Memory B cell (primary cell): ENCODE measurements around the gene TMEM178A.

Experiments used
- ATAC-seq: fragments of 150-1000 bp; cut with Tn5 transposase; 2 replicates; pipeline ENCODE4 v1.10.0; 2021; ENCODE audit warnings: low read depth, mild to moderate bottlenecking, moderate library complexity
- DNase-seq, 2 donors: peaks; one replicate each; pipeline ENCODE4 v3.0.0; 2022; ENCODE audit warnings: low spot score in 2 of 2
- H3K27ac Mint-ChIP-seq: one replicate; pipeline ENCODE4 v1.8.0; 2022; ENCODE audit warnings: mild to moderate bottlenecking, moderate library complexity, mixed read lengths
- H3K27me3 Mint-ChIP-seq: one replicate; pipeline ENCODE4 v1.8.0; 2022; ENCODE audit warnings: mixed read lengths
- H3K36me3 Mint-ChIP-seq: one replicate; pipeline ENCODE4 v1.8.0; 2022; ENCODE audit warnings: mild to moderate bottlenecking, mixed read lengths
- H3K4me1 Mint-ChIP-seq: one replicate; pipeline ENCODE4 v1.8.0; 2022; ENCODE audit warnings: mixed read lengths
- H3K4me3 Mint-ChIP-seq: one replicate; pipeline ENCODE4 v1.8.0; 2022; ENCODE audit warnings: mild to moderate bottlenecking, moderate library complexity, mixed read lengths
- H3K9me3 Mint-ChIP-seq: one replicate; pipeline ENCODE4 v1.8.0; 2022; ENCODE audit warnings: mixed read lengths

Gene TMEM178A

DNA sequence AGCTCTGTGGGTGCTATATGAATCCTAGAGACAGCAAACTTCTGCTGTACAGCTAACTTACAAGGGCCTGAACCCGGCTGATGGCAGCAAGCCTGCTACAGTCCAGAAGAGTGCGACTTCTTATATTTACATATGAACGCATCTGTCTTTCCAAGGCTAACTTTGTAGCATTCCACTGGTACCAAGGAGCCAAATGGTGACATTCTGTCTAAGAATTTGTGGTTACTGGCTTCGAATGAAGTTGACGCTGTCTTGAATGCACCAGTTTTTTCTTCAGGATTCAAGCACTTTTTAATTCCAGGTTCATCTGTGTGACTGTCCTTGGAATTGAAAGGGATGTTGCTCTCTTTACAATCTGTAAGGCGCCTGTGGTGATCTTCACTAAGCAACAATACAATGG is 70.9 kb downstream of the TMEM178A start:
- Mint-ChIP-seq H3K9me3 (no peaks in the 10 kb centered on the region), H3K4me1 (no peaks in the 10 kb centered on the region), H3K36me3 (peaks cover 37% of the 10 kb centered on the region), H3K27ac (no peak overlapping the region), H3K4me3 (no peak overlapping the region), H3K27me3 (no peaks in the 10 kb centered on the region)
- ATAC-seq (no peak), DNase-seq (no peak)

DNA sequence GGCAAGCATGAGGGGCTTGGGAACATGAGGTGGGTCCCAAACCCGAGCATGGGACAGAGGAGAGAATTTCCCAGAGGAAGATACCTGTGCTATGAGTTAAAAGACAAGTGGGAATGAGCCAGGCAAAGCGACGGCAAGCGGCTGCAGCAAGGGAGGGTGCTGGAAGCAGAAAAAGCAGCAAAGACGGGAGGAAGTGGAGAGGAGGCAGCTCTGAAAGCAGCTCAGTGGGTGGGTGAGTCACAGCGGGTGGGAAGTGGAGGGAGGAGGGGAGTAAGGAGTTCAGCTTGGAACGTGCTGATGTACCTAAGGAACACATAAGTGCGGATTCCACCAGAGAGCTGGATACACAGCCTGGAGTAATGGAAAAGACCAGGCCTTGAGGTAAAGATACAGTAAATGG is 71.9 kb downstream of the TMEM178A start:
- Mint-ChIP-seq H3K27ac (no peak overlapping the region), H3K36me3 (peaks cover 40% of the 10 kb centered on the region), H3K27me3 (no peaks in the 10 kb centered on the region), H3K4me3 (no peak overlapping the region), H3K4me1 (no peaks in the 10 kb centered on the region), H3K9me3 (no peaks in the 10 kb centered on the region)
- no peak for ATAC-seq
- no peak for DNase-seq

DNA sequence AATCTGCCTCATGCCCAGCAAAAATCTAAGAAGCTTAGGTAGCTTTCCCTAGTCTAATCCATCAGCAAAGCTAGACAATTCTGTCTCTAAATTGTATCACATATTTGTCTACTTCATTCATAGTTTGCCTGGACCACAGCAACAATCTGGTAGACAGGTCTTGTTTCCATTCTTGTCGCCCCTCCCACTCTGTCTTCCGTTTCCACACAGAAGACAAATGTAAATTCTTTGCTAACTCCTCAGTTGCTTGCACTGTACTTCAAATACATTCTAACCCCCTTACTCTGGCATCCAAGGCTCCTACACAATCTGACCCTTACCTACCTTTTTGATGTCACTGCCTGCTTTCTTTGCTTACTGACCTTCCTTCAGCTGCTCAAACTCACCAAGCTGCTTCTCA is 73.2 kb downstream of the TMEM178A start:
- H3K27ac Mint-ChIP-seq: no peak overlapping the region
- H3K4me1 Mint-ChIP-seq: no peaks in the 10 kb centered on the region
- peaks cover 42% of the 10 kb centered on the region for H3K36me3 Mint-ChIP-seq
- H3K9me3 Mint-ChIP-seq: no peaks in the 10 kb centered on the region
- no peak for ATAC-seq
- no peak for DNase-seq
- H3K27me3 Mint-ChIP-seq: no peaks in the 10 kb centered on the region
- H3K4me3 Mint-ChIP-seq: no peak overlapping the region

DNA sequence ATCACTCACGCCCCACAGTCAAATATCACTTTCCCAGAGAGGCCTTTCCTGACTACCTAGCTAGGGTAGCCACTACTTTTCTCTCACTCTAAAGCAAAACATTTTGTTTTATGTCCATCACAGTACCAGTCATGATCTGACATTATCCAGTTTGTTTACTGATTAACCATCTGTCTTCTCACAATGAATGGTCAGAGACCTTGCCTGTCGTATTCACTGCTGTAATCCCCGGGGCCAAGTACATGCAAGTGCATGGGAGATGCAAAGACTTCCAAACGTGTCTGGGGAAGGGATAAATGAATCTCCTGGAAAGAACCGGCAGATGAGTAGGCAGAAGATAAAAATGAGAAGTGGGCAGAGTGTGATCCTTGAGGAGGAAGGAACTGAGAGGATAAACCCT is 73.7 kb downstream of the TMEM178A start:
- Mint-ChIP-seq H3K27me3 (no peaks in the 10 kb centered on the region), H3K36me3 (peaks cover 37% of the 10 kb centered on the region), H3K4me3 (no peak overlapping the region), H3K4me1 (no peaks in the 10 kb centered on the region), H3K9me3 (no peaks in the 10 kb centered on the region), H3K27ac (no peak overlapping the region)
- no peak for DNase-seq
- ATAC-seq: no peak

DNA sequence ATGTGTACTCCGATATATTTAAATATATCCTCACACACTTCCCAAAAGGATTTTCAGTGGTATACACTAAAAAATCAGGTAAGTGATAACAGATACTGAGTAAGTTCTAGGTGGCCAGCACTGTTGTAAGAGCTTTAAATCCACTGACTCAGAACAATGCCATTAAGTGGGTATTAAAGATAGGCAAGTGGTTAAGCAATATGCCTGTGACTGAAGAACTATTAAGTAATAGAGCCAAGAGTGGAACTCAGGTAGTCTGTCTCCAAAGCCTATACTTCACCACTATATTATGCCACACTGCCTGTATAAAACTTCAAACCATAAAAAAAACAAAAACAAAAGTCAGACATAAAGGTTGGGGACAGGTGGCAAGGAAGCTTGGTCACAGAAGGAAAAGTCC is 76.2 kb downstream of the TMEM178A start:
- H3K9me3 Mint-ChIP-seq: no peaks in the 10 kb centered on the region
- H3K4me3 Mint-ChIP-seq: no peak overlapping the region
- peaks cover 38% of the 10 kb centered on the region for H3K36me3 Mint-ChIP-seq
- no peaks in the 10 kb centered on the region for H3K4me1 Mint-ChIP-seq
- DNase-seq (no peak), ATAC-seq (no peak)
- no peak overlapping the region for H3K27ac Mint-ChIP-seq
- H3K27me3 Mint-ChIP-seq: no peaks in the 10 kb centered on the region

GRCh38 chr2:39743269-39743776 is 77.6 kb downstream of the TMEM178A start:
- ATAC-seq: no peak
- Mint-ChIP-seq H3K9me3 (no peaks in the 10 kb centered on the region), H3K4me3 (no peak overlapping the region), H3K27ac (no peak overlapping the region), H3K27me3 (no peaks in the 10 kb centered on the region), H3K36me3 (peaks cover 30% of the 10 kb centered on the region), H3K4me1 (no peaks in the 10 kb centered on the region)
- no peak for DNase-seq

GRCh38 chr2:39755466-39755865 is 89.7 kb downstream of the TMEM178A start:
- H3K27me3 Mint-ChIP-seq: no peaks in the 10 kb centered on the region
- peaks cover 45% of the 10 kb centered on the region for H3K36me3 Mint-ChIP-seq
- DNase-seq: no peak
- H3K27ac Mint-ChIP-seq: no peak overlapping the region
- no peak for ATAC-seq
- H3K9me3 Mint-ChIP-seq: no peaks in the 10 kb centered on the region
- H3K4me3 Mint-ChIP-seq: no peak overlapping the region
- H3K4me1 Mint-ChIP-seq: peaks cover 3% of the 10 kb centered on the region

DNA sequence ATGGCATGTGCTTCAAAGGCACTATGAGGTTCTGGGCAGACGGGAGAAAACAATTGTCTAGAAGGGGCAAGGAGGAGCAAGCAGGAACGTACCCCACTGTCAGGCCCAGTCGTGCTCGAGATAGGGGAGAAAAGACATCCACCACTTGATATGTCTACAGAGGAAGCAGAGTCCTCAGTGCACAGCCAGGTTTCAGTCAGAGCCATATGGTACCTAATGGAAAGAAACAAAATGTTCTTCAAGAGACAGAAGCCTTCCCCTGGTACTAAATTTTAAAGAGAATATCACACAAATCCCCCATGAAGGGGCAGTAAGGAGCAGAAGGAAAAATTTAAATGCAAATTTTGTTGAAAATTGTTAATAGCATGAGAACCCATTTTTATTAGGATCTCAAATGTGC is 91.4 kb downstream of the TMEM178A start:
- Mint-ChIP-seq H3K9me3 (no peaks in the 10 kb centered on the region), H3K27me3 (no peaks in the 10 kb centered on the region), H3K27ac (peak overlapping the region; percentile 39), H3K4me3 (no peak overlapping the region), H3K4me1 (peaks cover 3% of the 10 kb centered on the region), H3K36me3 (peaks cover 50% of the 10 kb centered on the region)
- no peak for ATAC-seq
- no peak for DNase-seq

DNA sequence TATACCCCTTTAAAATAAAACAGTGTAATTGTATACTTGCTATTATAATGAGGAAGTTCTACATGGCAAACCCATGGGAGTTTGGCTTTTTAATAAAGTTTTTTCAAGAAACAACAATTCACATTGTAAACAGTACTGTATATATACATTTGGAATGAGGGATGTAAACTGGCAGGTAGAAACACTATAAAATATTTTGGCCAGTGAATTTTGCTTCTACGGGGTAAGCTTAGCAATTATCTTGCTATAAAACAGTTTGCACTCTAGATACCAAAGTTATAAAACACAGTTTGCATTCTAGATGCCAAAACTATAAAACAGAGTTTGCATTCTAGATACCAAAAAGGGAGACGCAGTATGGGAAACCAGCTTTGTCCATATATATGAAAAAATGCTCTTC is 96.7 kb downstream of the TMEM178A start:
- Mint-ChIP-seq H3K4me3 (no peak overlapping the region), H3K27ac (no peak overlapping the region), H3K4me1 (peaks cover 3% of the 10 kb centered on the region), H3K36me3 (peaks cover 43% of the 10 kb centered on the region), H3K9me3 (no peaks in the 10 kb centered on the region), H3K27me3 (no peaks in the 10 kb centered on the region)
- no peak for ATAC-seq
- no peak for DNase-seq
